Measurements from ENCODE around the gene CYP2D6.
A peak's percentile ranks its signal among the peaks of the same experiment; 100 is the strongest.

CYP2D6 gene

GRCh38 chr22:42172773-42173172 lies 42.2 kb upstream of the CYP2D6 start:
- Histone ChIP-seq H3K27me3 (ENCODE audit: insufficient read depth, insufficient read length) (no peaks in the 10 kb centered on the region), H3K4me1 (ENCODE audit: insufficient read depth, insufficient read length) (peaks cover 4% of the 10 kb centered on the region), H3K9ac (ENCODE audit: insufficient read length, low read depth) (no peak overlapping the region), H3K4me3 (ENCODE audit: insufficient read length, low read depth) (no peak overlapping the region), H3K9me3 (ENCODE audit: insufficient read depth, low read length) (no peaks in the 10 kb centered on the region), H3K36me3 (ENCODE audit: insufficient read depth, insufficient read length, low read length) (peaks cover 24% of the 10 kb centered on the region)
- TF ChIP-seq ZNF274 (IDR thresholded peaks at IDR 0.05; ENCODE audit: low read depth, low read length): no peak
- TF ChIP-seq YY1 (IDR thresholded peaks at IDR 0.05; ENCODE audit: insufficient read depth, insufficient read length): no peak
- no peak for TF ChIP-seq SUZ12 (IDR thresholded peaks at IDR 0.05; ENCODE audit: extremely low read depth, insufficient read depth, insufficient read length)
- DNase-seq (ENCODE audit: low read depth, low spot score): no peak

GRCh38 chr22:42171946-42172719 lies 41.5 kb upstream of the CYP2D6 start:
- H3K36me3 ChIP-seq (ENCODE audit: insufficient read depth, insufficient read length, low read length): peaks cover 28% of the 10 kb centered on the region
- no peak overlapping the region for H3K9ac ChIP-seq (ENCODE audit: insufficient read length, low read depth)

GRCh38 chr22:42171417-42171816 lies 40.8 kb upstream of the CYP2D6 start:
- no peak for DNase-seq (ENCODE audit: low read depth, low spot score)

More at GRCh38 chr22:42171946-42172719, 41.5 kb upstream of the CYP2D6 start:
- no peaks in the 10 kb centered on the region for H3K27me3 ChIP-seq (ENCODE audit: insufficient read depth, insufficient read length)
- no peaks in the 10 kb centered on the region for H3K9me3 ChIP-seq (ENCODE audit: insufficient read depth, low read length)
- H3K4me1 ChIP-seq (ENCODE audit: insufficient read depth, insufficient read length): peaks cover 4% of the 10 kb centered on the region
- DNase-seq (ENCODE audit: low read depth, low spot score): no peak
- no peak overlapping the region for H3K4me3 ChIP-seq (ENCODE audit: insufficient read length, low read depth)
- TF ChIP-seq ZNF274 (IDR thresholded peaks at IDR 0.05; ENCODE audit: low read depth, low read length): no peak
- no peak for TF ChIP-seq SUZ12 (IDR thresholded peaks at IDR 0.05; ENCODE audit: extremely low read depth, insufficient read depth, insufficient read length)
- no peak for TF ChIP-seq YY1 (IDR thresholded peaks at IDR 0.05; ENCODE audit: insufficient read depth, insufficient read length)

GRCh38 chr22:42170946-42171345 lies 40.3 kb upstream of the CYP2D6 start:
- Histone ChIP-seq H3K27me3 (ENCODE audit: insufficient read depth, insufficient read length) (no peaks in the 10 kb centered on the region), H3K36me3 (ENCODE audit: insufficient read depth, insufficient read length, low read length) (peaks cover 33% of the 10 kb centered on the region), H3K9ac (ENCODE audit: insufficient read length, low read depth) (no peak overlapping the region), H3K4me1 (ENCODE audit: insufficient read depth, insufficient read length) (peaks cover 4% of the 10 kb centered on the region), H3K4me3 (ENCODE audit: insufficient read length, low read depth) (no peak overlapping the region), H3K9me3 (ENCODE audit: insufficient read depth, low read length) (no peaks in the 10 kb centered on the region)
- TF ChIP-seq ZNF274 (IDR thresholded peaks at IDR 0.05; ENCODE audit: low read depth, low read length) (no peak), YY1 (IDR thresholded peaks at IDR 0.05; ENCODE audit: insufficient read depth, insufficient read length) (no peak), SUZ12 (IDR thresholded peaks at IDR 0.05; ENCODE audit: extremely low read depth, insufficient read depth, insufficient read length) (no peak)
- DNase-seq (ENCODE audit: low read depth, low spot score): no peak

More at GRCh38 chr22:42171417-42171816, 40.8 kb upstream of the CYP2D6 start:
- H3K27me3 ChIP-seq (ENCODE audit: insufficient read depth, insufficient read length): no peaks in the 10 kb centered on the region
- no peak overlapping the region for H3K4me3 ChIP-seq (ENCODE audit: insufficient read length, low read depth)
- H3K36me3 ChIP-seq (ENCODE audit: insufficient read depth, insufficient read length, low read length): peaks cover 33% of the 10 kb centered on the region
- H3K9me3 ChIP-seq (ENCODE audit: insufficient read depth, low read length): no peaks in the 10 kb centered on the region
- no peak overlapping the region for H3K9ac ChIP-seq (ENCODE audit: insufficient read length, low read depth)
- H3K4me1 ChIP-seq (ENCODE audit: insufficient read depth, insufficient read length): peaks cover 4% of the 10 kb centered on the region
- TF ChIP-seq SUZ12 (IDR thresholded peaks at IDR 0.05; ENCODE audit: extremely low read depth, insufficient read depth, insufficient read length) (no peak), ZNF274 (IDR thresholded peaks at IDR 0.05; ENCODE audit: low read depth, low read length) (no peak), YY1 (IDR thresholded peaks at IDR 0.05; ENCODE audit: insufficient read depth, insufficient read length) (no peak)

GRCh38 chr22:42169055-42169469 lies 38.5 kb upstream of the CYP2D6 start:
- TF ChIP-seq YY1 (IDR thresholded peaks at IDR 0.05; ENCODE audit: insufficient read depth, insufficient read length) (no peak), SUZ12 (IDR thresholded peaks at IDR 0.05; ENCODE audit: extremely low read depth, insufficient read depth, insufficient read length) (no peak), ZNF274 (IDR thresholded peaks at IDR 0.05; ENCODE audit: low read depth, low read length) (no peak)
- Histone ChIP-seq H3K9ac (ENCODE audit: insufficient read length, low read depth) (no peak overlapping the region), H3K4me3 (ENCODE audit: insufficient read length, low read depth) (no peak overlapping the region), H3K27me3 (ENCODE audit: insufficient read depth, insufficient read length) (no peaks in the 10 kb centered on the region), H3K4me1 (ENCODE audit: insufficient read depth, insufficient read length) (peaks cover 4% of the 10 kb centered on the region), H3K36me3 (ENCODE audit: insufficient read depth, insufficient read length, low read length) (peaks cover 38% of the 10 kb centered on the region), H3K9me3 (ENCODE audit: insufficient read depth, low read length) (no peaks in the 10 kb centered on the region)
- DNase-seq (ENCODE audit: low read depth, low spot score): peak; percentile 66

GRCh38 chr22:42168476-42168875 lies 37.9 kb upstream of the CYP2D6 start:
- no peak for DNase-seq (ENCODE audit: low read depth, low spot score)
- Histone ChIP-seq H3K36me3 (ENCODE audit: insufficient read depth, insufficient read length, low read length) (peaks cover 42% of the 10 kb centered on the region), H3K9ac (ENCODE audit: insufficient read length, low read depth) (no peak overlapping the region), H3K27me3 (ENCODE audit: insufficient read depth, insufficient read length) (no peaks in the 10 kb centered on the region), H3K4me3 (ENCODE audit: insufficient read length, low read depth) (no peak overlapping the region), H3K4me1 (ENCODE audit: insufficient read depth, insufficient read length) (peaks cover 4% of the 10 kb centered on the region), H3K9me3 (ENCODE audit: insufficient read depth, low read length) (no peaks in the 10 kb centered on the region)
- TF ChIP-seq ZNF274 (IDR thresholded peaks at IDR 0.05; ENCODE audit: low read depth, low read length) (no peak), YY1 (IDR thresholded peaks at IDR 0.05; ENCODE audit: insufficient read depth, insufficient read length) (no peak), SUZ12 (IDR thresholded peaks at IDR 0.05; ENCODE audit: extremely low read depth, insufficient read depth, insufficient read length) (no peak)

GRCh38 chr22:42167066-42167465 lies 36.5 kb upstream of the CYP2D6 start:
- Histone ChIP-seq H3K27me3 (ENCODE audit: insufficient read depth, insufficient read length) (no peaks in the 10 kb centered on the region), H3K9ac (ENCODE audit: insufficient read length, low read depth) (no peak overlapping the region), H3K36me3 (ENCODE audit: insufficient read depth, insufficient read length, low read length) (peaks cover 51% of the 10 kb centered on the region), H3K4me1 (ENCODE audit: insufficient read depth, insufficient read length) (no peaks in the 10 kb centered on the region), H3K4me3 (ENCODE audit: insufficient read length, low read depth) (no peak overlapping the region), H3K9me3 (ENCODE audit: insufficient read depth, low read length) (no peaks in the 10 kb centered on the region)
- DNase-seq (ENCODE audit: low read depth, low spot score): no peak
- TF ChIP-seq ZNF274 (IDR thresholded peaks at IDR 0.05; ENCODE audit: low read depth, low read length) (no peak), SUZ12 (IDR thresholded peaks at IDR 0.05; ENCODE audit: extremely low read depth, insufficient read depth, insufficient read length) (no peak)

All from NT2/D1 (cell line).